CD4-positive, alpha-beta T cell (primary cell): ENCODE results near the gene TMEFF2. TPM values are rescaled to one million over a fixed set of nuclear protein-coding genes. Genes with fewer than 3 reads are reported as not detected.

ENCODE experiments used
- ATAC-seq: fragments of 200-7000 bp; cut with Tn5 transposase; one replicate; pipeline ENCODE4 v1.10.0; 2022; ENCODE audit warnings: mild to moderate bottlenecking; ENCODE audit not compliant: poor library complexity
- CTCF ChIA-PET: fragments of 350-600 bp; sonication (Branson Sonifier 250); formaldehyde crosslinking; loops from one replicate; lab custom pipeline; 2021; ENCODE audit warnings: antibody characterized with exemption, inconsistent platforms; lab: Charles Lee
- POLR2A ChIA-PET: fragments of 350-600 bp; sonication (Branson Sonifier 250); formaldehyde crosslinking; loops from one replicate; lab custom pipeline; 2021; ENCODE audit warnings: antibody characterized with exemption, inconsistent platforms; lab: Charles Lee
- DNase-seq, 14 experiments: peaks; one replicate each; pipeline ENCODE4 v3.0.0-alpha.2; 2013 to 2020; ENCODE audit warnings: mixed read lengths in 2 of 14
- H3K27ac ChIP-seq, 2 donors: one replicate each; pipeline versions ENCODE4 v1.5.1 to v1.7.0; 2013; ENCODE audit warnings: low read length in 2 of 2, low read depth in 1 of 2, mild to moderate bottlenecking in 1 of 2
- H3K27me3 ChIP-seq, 2 experiments: 1 replicate in 1 of 2; 2 replicates in 1 of 2; pipeline versions ENCODE4 v1.6.1 to v1.7.0; 2013; ENCODE audit warnings: low read length in 2 of 2, control low read depth in 1 of 2, mild to moderate bottlenecking in 1 of 2, moderate library complexity in 1 of 2; ENCODE audit not compliant: insufficient read depth in 2 of 2, control insufficient read depth in 1 of 2
- H3K36me3 ChIP-seq: one replicate; pipeline ENCODE4 v1.6.1; 2013; ENCODE audit warnings: low read length, control low read depth; ENCODE audit not compliant: insufficient read depth
- H3K4me1 ChIP-seq: one replicate; pipeline ENCODE4 v1.6.1; 2013; ENCODE audit warnings: low read length, control low read depth; ENCODE audit not compliant: insufficient read depth
- H3K4me3 ChIP-seq: one replicate; pipeline ENCODE4 v1.5.1; 2013; ENCODE audit warnings: mild to moderate bottlenecking, low read length, moderate library complexity
- H3K9me3 ChIP-seq, 2 experiments: 1 replicate in 1 of 2; 2 replicates in 1 of 2; pipeline versions ENCODE4 v1.6.1 to v1.7.0; 2013; ENCODE audit warnings: low read length in 2 of 2, mild to moderate bottlenecking in 2 of 2, control low read depth in 1 of 2, moderate library complexity in 1 of 2; ENCODE audit not compliant: control insufficient read depth in 1 of 2, insufficient read depth in 1 of 2
- H3K27ac Mint-ChIP-seq: one replicate; pipeline ENCODE4 v1.8.0; 2020; ENCODE audit warnings: mixed read lengths
- H3K27me3 Mint-ChIP-seq: one replicate; pipeline ENCODE4 v1.8.0; 2021; ENCODE audit warnings: mixed read lengths
- H3K36me3 Mint-ChIP-seq: one replicate; pipeline ENCODE4 v1.8.0; 2021; ENCODE audit warnings: low read depth, mixed read lengths
- H3K4me1 Mint-ChIP-seq: one replicate; pipeline ENCODE4 v1.8.0; 2021; ENCODE audit warnings: low read depth, mixed read lengths
- H3K4me3 Mint-ChIP-seq: one replicate; pipeline ENCODE4 v1.8.0; 2020; ENCODE audit warnings: mild to moderate bottlenecking, mixed read lengths
- H3K9me3 Mint-ChIP-seq: one replicate; pipeline ENCODE4 v1.8.0; 2020; ENCODE audit warnings: mixed read lengths
- intact Hi-C, 2 experiments: fragments of 100-400 bp; cut with DNase I in 1 of 2; cut with micrococcal nuclease in 1 of 2; formaldehyde crosslinking; loops; one replicate each; pipeline versions ENCODE4 v1.15.1 to v1.9.0; 2023 to 2025; cut with DNase I, micrococcal nuclease
- total RNA-seq, 174 experiments: library from RNA in 2 of 174; stranded (reverse) in 2 of 174; gene quantifications; one replicate each; pipeline ENCODE4 v1.2.3 and lab custom pipeline; 2021 to 2026
- TF ChIP-seq, protein P1 (sequence below): fragments of 200-600 bp; IDR thresholded peaks from one replicate; pipeline ENCODE4 v1.8.0; 2022; ENCODE audit warnings: antibody characterized with exemption, mild to moderate bottlenecking

Gene TMEFF2
- total RNA-seq, 2 experiments from 2014 or later, result not detected

DNA sequence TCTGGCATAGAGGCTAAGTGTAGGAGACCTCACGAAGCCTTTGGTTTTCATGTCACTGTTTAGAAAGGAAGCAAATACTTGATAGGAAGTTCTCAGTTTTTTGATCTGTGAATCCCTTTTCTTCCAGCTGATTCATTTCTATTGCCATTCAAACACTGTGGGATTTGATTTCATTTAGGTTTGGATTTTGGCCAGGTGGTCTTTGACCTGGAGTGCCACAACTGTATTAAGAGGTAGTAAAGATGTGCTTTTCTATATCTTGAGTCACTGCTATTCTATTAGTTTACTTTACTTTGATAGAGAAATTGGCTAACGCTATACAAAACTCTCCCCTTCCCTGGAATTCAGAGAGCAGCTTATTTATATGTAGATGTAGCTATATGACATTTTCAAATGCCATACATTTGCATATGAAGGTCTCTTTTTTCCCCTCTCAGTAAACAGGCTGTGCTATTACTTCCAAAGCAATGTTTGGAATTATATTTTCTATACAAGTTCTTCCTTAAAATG, 215.5 kb downstream of the TMEFF2 start:
- ChIA-PET POLR2A (no interaction called here), CTCF (no interaction called here)
- TF ChIP-seq, protein P1, sequence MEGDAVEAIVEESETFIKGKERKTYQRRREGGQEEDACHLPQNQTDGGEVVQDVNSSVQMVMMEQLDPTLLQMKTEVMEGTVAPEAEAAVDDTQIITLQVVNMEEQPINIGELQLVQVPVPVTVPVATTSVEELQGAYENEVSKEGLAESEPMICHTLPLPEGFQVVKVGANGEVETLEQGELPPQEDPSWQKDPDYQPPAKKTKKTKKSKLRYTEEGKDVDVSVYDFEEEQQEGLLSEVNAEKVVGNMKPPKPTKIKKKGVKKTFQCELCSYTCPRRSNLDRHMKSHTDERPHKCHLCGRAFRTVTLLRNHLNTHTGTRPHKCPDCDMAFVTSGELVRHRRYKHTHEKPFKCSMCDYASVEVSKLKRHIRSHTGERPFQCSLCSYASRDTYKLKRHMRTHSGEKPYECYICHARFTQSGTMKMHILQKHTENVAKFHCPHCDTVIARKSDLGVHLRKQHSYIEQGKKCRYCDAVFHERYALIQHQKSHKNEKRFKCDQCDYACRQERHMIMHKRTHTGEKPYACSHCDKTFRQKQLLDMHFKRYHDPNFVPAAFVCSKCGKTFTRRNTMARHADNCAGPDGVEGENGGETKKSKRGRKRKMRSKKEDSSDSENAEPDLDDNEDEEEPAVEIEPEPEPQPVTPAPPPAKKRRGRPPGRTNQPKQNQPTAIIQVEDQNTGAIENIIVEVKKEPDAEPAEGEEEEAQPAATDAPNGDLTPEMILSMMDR, result no peak

DNA sequence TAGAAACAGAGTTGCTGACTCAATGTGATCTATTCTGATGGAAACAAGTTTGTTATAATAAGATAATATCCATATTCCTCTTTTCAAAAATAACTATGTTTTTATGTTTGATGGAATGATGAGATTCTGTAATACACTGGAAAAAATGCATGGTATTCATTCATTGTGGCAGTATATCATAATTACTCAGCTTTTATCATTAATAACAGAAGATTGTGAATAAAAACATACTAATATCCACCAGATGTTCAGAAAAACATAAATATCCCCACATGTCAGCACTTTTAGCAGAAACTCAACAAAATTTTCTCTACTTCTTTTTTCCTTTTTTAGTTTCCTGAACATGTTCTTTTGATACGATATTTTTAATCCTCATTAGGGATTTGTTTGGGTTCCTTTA, 217.0 kb downstream of the TMEFF2 start:
- intact Hi-C loops, result no loop called here
- H3K36me3 Mint-ChIP-seq, result no peaks in the 10 kb centered on the region
- peaks cover 13% of the 10 kb centered on the region for H3K27me3 Mint-ChIP-seq
- DNase-seq, result no peak
- H3K27me3 ChIP-seq, result no peaks in the 10 kb centered on the region
- H3K36me3 ChIP-seq, result no peaks in the 10 kb centered on the region
- ChIA-PET CTCF (no interaction called here), POLR2A (no interaction called here)
- no peaks in the 10 kb centered on the region for H3K9me3 Mint-ChIP-seq
- no peak overlapping the region for H3K27ac Mint-ChIP-seq
- H3K4me3 ChIP-seq, result no peak overlapping the region
- H3K9me3 ChIP-seq, result no peaks in the 10 kb centered on the region
- no peak overlapping the region for H3K27ac ChIP-seq
- H3K4me3 Mint-ChIP-seq, result no peak overlapping the region
- H3K4me1 Mint-ChIP-seq, result no peaks in the 10 kb centered on the region
- TF ChIP-seq, protein P1, result no peak
- no peaks in the 10 kb centered on the region for H3K4me1 ChIP-seq
- no peak for ATAC-seq

More for the DNA sequence above, 215.5 kb downstream of the TMEFF2 start:
- no peaks in the 10 kb centered on the region for H3K36me3 ChIP-seq
- ATAC-seq, result no peak
- H3K36me3 Mint-ChIP-seq, result no peaks in the 10 kb centered on the region
- H3K27me3 ChIP-seq, result no peaks in the 10 kb centered on the region
- H3K4me3 Mint-ChIP-seq, result no peak overlapping the region
- H3K27ac ChIP-seq, result no peak overlapping the region
- intact Hi-C loops, result no loop called here
- no peak overlapping the region for H3K27ac Mint-ChIP-seq
- no peaks in the 10 kb centered on the region for H3K9me3 Mint-ChIP-seq
- H3K4me1 ChIP-seq, result no peaks in the 10 kb centered on the region
- no peaks in the 10 kb centered on the region for H3K4me1 Mint-ChIP-seq
- DNase-seq, result no peak
- no peaks in the 10 kb centered on the region for H3K9me3 ChIP-seq
- no peak overlapping the region for H3K4me3 ChIP-seq
- H3K27me3 Mint-ChIP-seq, result peaks cover 13% of the 10 kb centered on the region

DNA sequence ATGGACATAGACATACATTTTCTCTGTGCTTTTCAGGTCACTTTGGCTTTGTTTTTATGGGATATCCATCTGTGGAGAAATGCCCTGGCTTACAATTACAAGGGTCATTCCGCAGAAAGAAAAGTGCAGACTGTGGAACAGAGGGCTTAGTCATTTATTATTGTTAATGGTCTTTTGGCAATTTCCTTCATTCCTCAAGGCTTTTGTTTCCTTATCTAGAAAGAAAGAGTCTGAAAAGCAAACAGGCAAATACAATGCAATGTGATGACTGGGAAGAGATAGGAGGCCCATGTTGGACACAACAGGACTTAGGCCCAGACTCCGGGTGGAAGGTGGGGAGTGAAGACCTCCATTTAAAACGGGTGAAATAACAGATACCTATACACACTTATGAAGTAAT, 218.3 kb downstream of the TMEFF2 start:
- Histone ChIP-seq H3K4me3 (no peak overlapping the region), H3K27ac (no peak overlapping the region), H3K27me3 (no peaks in the 10 kb centered on the region), H3K9me3 (no peaks in the 10 kb centered on the region), H3K36me3 (no peaks in the 10 kb centered on the region), H3K4me1 (no peaks in the 10 kb centered on the region)
- ChIA-PET POLR2A (no interaction called here), CTCF (no interaction called here)
- Mint-ChIP-seq H3K4me1 (no peaks in the 10 kb centered on the region), H3K36me3 (no peaks in the 10 kb centered on the region), H3K4me3 (no peak overlapping the region), H3K9me3 (no peaks in the 10 kb centered on the region), H3K27ac (no peak overlapping the region), H3K27me3 (peaks cover 18% of the 10 kb centered on the region)
- intact Hi-C loops, result no loop called here
- TF ChIP-seq, protein P1, result no peak
- DNase-seq (no peak), ATAC-seq (no peak)
